K562 (cell line): ENCODE results near the gene MYO6. TPM values are rescaled to one million over a fixed set of nuclear protein-coding genes. Genes with fewer than 3 reads are reported as not detected.

Experiments
- AFF4 ChIP-seq: sonication (generic); formaldehyde crosslinking; IDR thresholded peaks from 2 replicates; pipeline ENCODE4 v1.8.0; 2023; ENCODE audit warnings: mild to moderate bottlenecking, missing genetic modification reagents
- CC2D1A ChIP-seq: fragments of 450-650 bp; IDR thresholded peaks from 2 replicates; pipeline ENCODE4 v1.6.1; 2017; ENCODE audit warnings: mild to moderate bottlenecking
- DNMT1 ChIP-seq: fragments of 450-650 bp; IDR thresholded peaks from 2 replicates; pipeline ENCODE4 v1.6.1; 2016; ENCODE audit warnings: antibody characterized with exemption, mild to moderate bottlenecking
- SIX5 ChIP-seq, 2 experiments: IDR thresholded peaks; 2 replicates each; pipeline ENCODE4 v1.6.1; 2011; ENCODE audit warnings: low read length in 2 of 2, borderline replicate concordance in 1 of 2, low read depth in 1 of 2, mild to moderate bottlenecking in 1 of 2, moderate library complexity in 1 of 2; ENCODE audit not compliant: insufficient read depth in 1 of 2
- SLC30A9 ChIP-seq: fragments of 250-450 bp; sonication (Bioruptor Pico); IDR thresholded peaks from 2 replicates; pipeline ENCODE4 v1.8.0; 2022; ENCODE audit warnings: mild to moderate bottlenecking, moderate library complexity
- TCF3 ChIP-seq: sonication (generic); formaldehyde crosslinking; IDR thresholded peaks from 2 replicates; pipeline ENCODE4 v1.4.0; 2020; ENCODE audit warnings: mild to moderate bottlenecking, missing genetic modification reagents
- ZNF408 ChIP-seq: fragments of 250-450 bp; sonication (Bioruptor Pico); IDR thresholded peaks from 2 replicates; pipeline ENCODE4 v1.4.0; 2020; ENCODE audit warnings: low read depth, mild to moderate bottlenecking, moderate library complexity
- ZNF707 ChIP-seq: fragments of 250-450 bp; sonication (Bioruptor Pico); conservative IDR thresholded peaks from 2 replicates; pipeline ENCODE4 v1.8.0; 2022; ENCODE audit warnings: inconsistent platforms, mild to moderate bottlenecking, moderate library complexity
- polyA plus RNA-seq, 8 experiments: library from polyadenylated mRNA; depleted of rRNA in 4 of 8; stranded (reverse) in 5 of 8; unstranded in 3 of 8; fragments of >200 nt; fragmentation: Nextera tagmentation in 2 of 8; fragmentation: Illumina TruSeq in 1 of 8; extraction: Ambion mirVana in 2 of 8; extraction: Trizol in 1 of 8; gene quantifications; 2 replicates each; pipeline versions ENCODE4 v1.2.1 to v1.2.3, GENCODE V29; 2011 to 2014; ENCODE audit warnings: inconsistent platforms in 1 of 8, missing spikeins in 1 of 8
- total RNA-seq, 7 experiments: library from RNA; depleted of rRNA in 6 of 7; stranded (reverse); fragments of >200 nt in 6 of 7; fragmentation: Illumina TruSeq in 2 of 7; extraction: Trizol in 2 of 7; gene quantifications; 2 replicates each; pipeline versions ENCODE4 v1.2.1 to v1.2.3, GENCODE V29; 2011 to 2021; ENCODE audit warnings: low replicate concordance in 1 of 7
- TF ChIP-seq, protein P1 (sequence below): IDR thresholded peaks from 3 replicates; pipeline ENCODE4 v1.6.1; 2011; ENCODE audit warnings: borderline replicate concordance, mild to moderate bottlenecking, moderate library complexity; ENCODE audit not compliant: insufficient read length; ENCODE audit errors: extremely low read depth
- TF ChIP-seq, protein P2 (sequence below): fragments of 450-650 bp; IDR thresholded peaks from 2 replicates; pipeline ENCODE4 v1.6.1; 2016; ENCODE audit warnings: low read depth, mild to moderate bottlenecking, moderate library complexity
- TF ChIP-seq, protein P3 (sequence below), 2 experiments: fragments of 450-650 bp in 1 of 2; sonication (generic) in 1 of 2; formaldehyde crosslinking in 1 of 2; IDR thresholded peaks; 2 replicates each; pipeline versions ENCODE4 v1.7.1 to v1.9.0; 2016 to 2022; ENCODE audit warnings: inconsistent platforms in 1 of 2, mild to moderate bottlenecking in 1 of 2, missing genetic modification reagents in 1 of 2

Gene MYO6
- total and polyA plus RNA-seq, 9 of the 15 experiments (the other 6 are each of a cell fraction or from before 2014, with no cell fraction given) = 1.3 to 5.5 (median 2.7) TPM

DNA sequence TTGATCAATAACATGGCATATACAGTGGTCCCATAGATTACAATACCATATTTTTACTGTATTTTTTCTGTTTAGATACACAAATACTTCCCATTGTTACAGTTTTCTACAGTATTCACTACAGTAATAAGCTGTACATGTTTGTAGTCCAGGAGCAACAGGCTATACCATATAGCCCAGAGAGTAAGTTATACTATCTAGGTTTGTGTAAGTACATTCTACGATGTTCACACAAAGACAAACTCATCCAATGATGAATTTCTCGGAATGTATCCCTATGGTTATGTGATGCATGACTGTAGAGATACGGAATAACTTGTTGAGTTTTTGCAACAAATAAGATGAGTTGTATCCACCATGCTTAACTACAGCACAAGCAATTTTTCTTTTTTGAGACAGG is 3.6 kb upstream of the MYO6 start (continued):
- TF ChIP-seq AFF4 (CRISPR knock-in tag) (no peak), TCF3 (CRISPR knock-in tag) (no peak), SIX5 (IDR thresholded peaks at IDR 0.05; ENCODE audit: borderline replicate concordance in 1 of 2, insufficient read depth in 1 of 2, low read depth in 1 of 2, low read length in 2 of 2) (no peak), SLC30A9 (CRISPR knock-in tag) (no peak), DNMT1 (no peak), ZNF408 (no peak), CC2D1A (no peak), ZNF707 (no peak)
- TF ChIP-seq, protein P1, sequence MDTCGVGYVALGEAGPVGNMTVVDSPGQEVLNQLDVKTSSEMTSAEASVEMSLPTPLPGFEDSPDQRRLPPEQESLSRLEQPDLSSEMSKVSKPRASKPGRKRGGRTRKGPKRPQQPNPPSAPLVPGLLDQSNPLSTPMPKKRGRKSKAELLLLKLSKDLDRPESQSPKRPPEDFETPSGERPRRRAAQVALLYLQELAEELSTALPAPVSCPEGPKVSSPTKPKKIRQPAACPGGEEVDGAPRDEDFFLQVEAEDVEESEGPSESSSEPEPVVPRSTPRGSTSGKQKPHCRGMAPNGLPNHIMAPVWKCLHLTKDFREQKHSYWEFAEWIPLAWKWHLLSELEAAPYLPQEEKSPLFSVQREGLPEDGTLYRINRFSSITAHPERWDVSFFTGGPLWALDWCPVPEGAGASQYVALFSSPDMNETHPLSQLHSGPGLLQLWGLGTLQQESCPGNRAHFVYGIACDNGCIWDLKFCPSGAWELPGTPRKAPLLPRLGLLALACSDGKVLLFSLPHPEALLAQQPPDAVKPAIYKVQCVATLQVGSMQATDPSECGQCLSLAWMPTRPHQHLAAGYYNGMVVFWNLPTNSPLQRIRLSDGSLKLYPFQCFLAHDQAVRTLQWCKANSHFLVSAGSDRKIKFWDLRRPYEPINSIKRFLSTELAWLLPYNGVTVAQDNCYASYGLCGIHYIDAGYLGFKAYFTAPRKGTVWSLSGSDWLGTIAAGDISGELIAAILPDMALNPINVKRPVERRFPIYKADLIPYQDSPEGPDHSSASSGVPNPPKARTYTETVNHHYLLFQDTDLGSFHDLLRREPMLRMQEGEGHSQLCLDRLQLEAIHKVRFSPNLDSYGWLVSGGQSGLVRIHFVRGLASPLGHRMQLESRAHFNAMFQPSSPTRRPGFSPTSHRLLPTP = no peak
- TF ChIP-seq, protein P2, sequence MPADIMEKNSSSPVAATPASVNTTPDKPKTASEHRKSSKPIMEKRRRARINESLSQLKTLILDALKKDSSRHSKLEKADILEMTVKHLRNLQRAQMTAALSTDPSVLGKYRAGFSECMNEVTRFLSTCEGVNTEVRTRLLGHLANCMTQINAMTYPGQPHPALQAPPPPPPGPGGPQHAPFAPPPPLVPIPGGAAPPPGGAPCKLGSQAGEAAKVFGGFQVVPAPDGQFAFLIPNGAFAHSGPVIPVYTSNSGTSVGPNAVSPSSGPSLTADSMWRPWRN = no peak
- TF ChIP-seq, protein P3, sequence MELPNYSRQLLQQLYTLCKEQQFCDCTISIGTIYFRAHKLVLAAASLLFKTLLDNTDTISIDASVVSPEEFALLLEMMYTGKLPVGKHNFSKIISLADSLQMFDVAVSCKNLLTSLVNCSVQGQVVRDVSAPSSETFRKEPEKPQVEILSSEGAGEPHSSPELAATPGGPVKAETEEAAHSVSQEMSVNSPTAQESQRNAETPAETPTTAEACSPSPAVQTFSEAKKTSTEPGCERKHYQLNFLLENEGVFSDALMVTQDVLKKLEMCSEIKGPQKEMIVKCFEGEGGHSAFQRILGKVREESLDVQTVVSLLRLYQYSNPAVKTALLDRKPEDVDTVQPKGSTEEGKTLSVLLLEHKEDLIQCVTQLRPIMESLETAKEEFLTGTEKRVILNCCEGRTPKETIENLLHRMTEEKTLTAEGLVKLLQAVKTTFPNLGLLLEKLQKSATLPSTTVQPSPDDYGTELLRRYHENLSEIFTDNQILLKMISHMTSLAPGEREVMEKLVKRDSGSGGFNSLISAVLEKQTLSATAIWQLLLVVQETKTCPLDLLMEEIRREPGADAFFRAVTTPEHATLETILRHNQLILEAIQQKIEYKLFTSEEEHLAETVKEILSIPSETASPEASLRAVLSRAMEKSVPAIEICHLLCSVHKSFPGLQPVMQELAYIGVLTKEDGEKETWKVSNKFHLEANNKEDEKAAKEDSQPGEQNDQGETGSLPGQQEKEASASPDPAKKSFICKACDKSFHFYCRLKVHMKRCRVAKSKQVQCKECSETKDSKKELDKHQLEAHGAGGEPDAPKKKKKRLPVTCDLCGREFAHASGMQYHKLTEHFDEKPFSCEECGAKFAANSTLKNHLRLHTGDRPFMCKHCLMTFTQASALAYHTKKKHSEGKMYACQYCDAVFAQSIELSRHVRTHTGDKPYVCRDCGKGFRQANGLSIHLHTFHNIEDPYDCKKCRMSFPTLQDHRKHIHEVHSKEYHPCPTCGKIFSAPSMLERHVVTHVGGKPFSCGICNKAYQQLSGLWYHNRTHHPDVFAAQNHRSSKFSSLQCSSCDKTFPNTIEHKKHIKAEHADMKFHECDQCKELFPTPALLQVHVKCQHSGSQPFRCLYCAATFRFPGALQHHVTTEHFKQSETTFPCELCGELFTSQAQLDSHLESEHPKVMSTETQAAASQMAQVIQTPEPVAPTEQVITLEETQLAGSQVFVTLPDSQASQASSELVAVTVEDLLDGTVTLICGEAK (IDR thresholded peaks at IDR 0.05) = no peak
- TF ChIP-seq, protein P3 (CRISPR knock-in tag; IDR thresholded peaks at IDR 0.05) = no peak
